ENCODE data around the gene PDCD1LG2. TPM values are rescaled to one million over a fixed set of nuclear protein-coding genes. Genes with fewer than 3 reads are reported as not detected.

Gene PDCD1LG2
- total RNA-seq, 6 experiments from 2014 or later = 0.49 to 2.4 (median 1.1) TPM

GRCh38 chr9:5593904-5594303 is 83.6 kb downstream of the PDCD1LG2 start:
- intact Hi-C loops (cut with DNase I) = loop anchor here in 1 of 2 donors (10.0 kb wide), 1 partner anchor 149 kb away; no protein-coding TSS in a partner anchor
- ATAC-seq = no peak
- H3K27me3 ChIP-seq = no peaks in the 10 kb centered on the region
- no peaks in the 10 kb centered on the region for H3K9me3 ChIP-seq
- WGBS (ENCODE audit: insufficient coverage, low coverage, low lambda C conversion rate, missing lambda C conversion rate) = 42% methylated on average over 2 of the region's 2 CpGs
- H3K27ac ChIP-seq = no peak overlapping the region
- DNase-seq = no peak
- TF ChIP-seq POLR2A (IDR thresholded peaks at IDR 0.05) (no peak), CTCF (IDR thresholded peaks at IDR 0.05) (no peak)
- no peaks in the 10 kb centered on the region for H3K36me3 ChIP-seq
- no peaks in the 10 kb centered on the region for H3K4me1 ChIP-seq
- no peak overlapping the region for H3K4me3 ChIP-seq

DNA sequence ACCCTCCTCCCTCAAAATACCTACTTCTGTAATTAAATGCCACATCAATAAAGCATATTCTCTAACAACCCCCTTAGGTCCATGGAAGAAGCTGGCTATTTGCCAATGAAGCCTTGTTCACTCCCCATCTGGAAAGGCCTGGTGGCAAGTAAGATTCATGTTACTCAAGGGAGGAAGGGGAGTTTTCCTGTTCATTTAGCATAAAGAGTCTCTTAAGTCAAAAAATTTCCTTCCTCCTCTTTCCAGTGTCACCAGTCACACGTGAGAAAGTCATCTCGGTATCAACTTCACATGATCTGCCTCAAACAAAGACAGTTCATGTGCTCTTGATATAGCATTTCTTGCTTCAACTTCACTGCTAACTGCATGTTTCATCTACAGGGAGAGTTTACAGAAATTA is 85.8 kb downstream of the PDCD1LG2 start:
- Histone ChIP-seq H3K4me1 (peaks cover 0 to 6% (median 0%) of the 10 kb centered on the region in 4 donors), H3K4me3 (no peak overlapping the region), H3K9me3 (no peaks in the 10 kb centered on the region), H3K27me3 (no peaks in the 10 kb centered on the region), H3K36me3 (no peaks in the 10 kb centered on the region), H3K27ac (no peak overlapping the region)
- no peak for ATAC-seq
- WGBS (ENCODE audit: insufficient coverage, low coverage, low lambda C conversion rate, missing lambda C conversion rate) = 53% methylated on average over 2 of the region's 2 CpGs
- no peak for DNase-seq
- intact Hi-C loops (cut with DNase I) = loop anchor here in 1 of 2 donors (10.0 kb wide), 1 partner anchor 151 kb away; no protein-coding TSS in a partner anchor
- no peak for TF ChIP-seq POLR2A (IDR thresholded peaks at IDR 0.05)
- no peak for TF ChIP-seq CTCF (IDR thresholded peaks at IDR 0.05)

GRCh38 chr9:5608298-5609225 is 98.2 kb downstream of the PDCD1LG2 start:
- DNase-seq = peak in 1 of 3 donors; percentile 48
- WGBS (ENCODE audit: insufficient coverage, low coverage, low lambda C conversion rate, missing lambda C conversion rate) = 21% methylated on average over 6 of the region's 6 CpGs
- Histone ChIP-seq H3K27me3 (no peaks in the 10 kb centered on the region), H3K9me3 (no peaks in the 10 kb centered on the region), H3K4me1 (peaks cover 0 to 9% (median 0%) of the 10 kb centered on the region in 4 donors), H3K27ac (peak overlapping the region in 2 of 3 donors; percentile 42 to 63), H3K4me3 (peak overlapping the region; percentile 17 to 52 (median 47)), H3K36me3 (no peaks in the 10 kb centered on the region)
- intact Hi-C loops (cut with DNase I) = no loop called here
- peak; percentile 85 to 95 (median 91) for ATAC-seq
- TF ChIP-seq POLR2A (IDR thresholded peaks at IDR 0.05) (no peak), CTCF (IDR thresholded peaks at IDR 0.05) (peak in 3 of 4 donors; percentile 7 to 22 (median 14))

- Histone ChIP-seq H3K4me3 (peak overlapping the region; percentile 17 to 52 (median 47)), H3K36me3 (no peaks in the 10 kb centered on the region), H3K27ac (peak overlapping the region in 2 of 3 donors; percentile 42 to 63), H3K27me3 (no peaks in the 10 kb centered on the region), H3K4me1 (peaks cover 0 to 9% (median 0%) of the 10 kb centered on the region in 4 donors), H3K9me3 (no peaks in the 10 kb centered on the region)
- no peak for TF ChIP-seq POLR2A (IDR thresholded peaks at IDR 0.05)
- TF ChIP-seq CTCF (IDR thresholded peaks at IDR 0.05) = no peak
- whole genome bisulfite sequencing (ENCODE audit: insufficient coverage, low coverage, low lambda C conversion rate, missing lambda C conversion rate) = 46% methylated on average over 3 of the region's 3 CpGs
- no peak for ATAC-seq
- intact Hi-C loops (cut with DNase I) = no loop called here
- DNase-seq = no peak
These were observed 98.9 kb downstream of the PDCD1LG2 start for GRCh38 chr9:5609226-5609596.

Measured in right lobe of liver (tissue), 6 donors.